Activated T-cell treated with anti-CD3 and anti-CD28 coated beads, Interleukin-2, amount 50 U/mL, for 48 hours (primary cell): ENCODE measurements around the gene BTBD17.
"Not testable (repeated sequence)": the region's sequence is repeated elsewhere in the genome, so short reads cannot be mapped to it uniquely, and the experiment has no call there.

ENCODE experiments used
- DNase-seq, 2 experiments: peaks; one replicate each; pipeline ENCODE4 v3.0.0-alpha.2; 2020

The BTBD17 gene

GRCh38 chr17:74361230-74362068 lies at the start of gene BTBD17:
Gene BTBD17 (minus strand): TSS chr17:74361868. CDS start chr17:74361819, 49 bp downstream.
- DNase-seq: peak; percentile 63 to 68

DNA sequence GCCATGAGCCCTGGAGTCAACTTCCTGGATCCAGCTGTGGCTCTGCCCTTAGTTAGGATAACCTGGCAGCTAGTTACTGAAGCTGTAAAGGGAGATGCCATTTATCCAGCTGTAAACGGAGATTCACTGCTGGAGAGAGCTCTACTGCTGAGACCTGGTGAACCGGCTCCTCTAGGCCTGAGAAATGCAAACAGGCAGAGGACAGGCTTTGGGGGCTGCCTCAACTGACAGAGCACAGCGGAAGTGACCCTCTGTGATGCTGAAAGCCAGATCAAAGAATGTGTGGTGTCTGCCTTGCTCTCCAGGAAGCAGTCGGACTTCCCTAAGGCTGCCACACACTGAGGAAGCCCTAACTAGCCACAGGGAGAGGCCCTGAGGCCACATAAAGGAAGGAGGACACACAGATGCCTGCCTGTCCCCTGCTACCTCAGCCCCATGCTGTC lies 48.4 kb upstream of the BTBD17 start:
- no peak for DNase-seq

- no peak for DNase-seq
These were observed 47.1 kb upstream of the BTBD17 start for GRCh38 chr17:74408815-74409214.

GRCh38 chr17:74408262-74408661 lies 46.6 kb upstream of the BTBD17 start:
- no peak for DNase-seq

- DNase-seq: no peak
These were observed 45.7 kb upstream of the BTBD17 start for GRCh38 chr17:74407384-74407783.

GRCh38 chr17:74405311-74405710 lies 43.6 kb upstream of the BTBD17 start:
- DNase-seq: not testable (repeated sequence)

DNA sequence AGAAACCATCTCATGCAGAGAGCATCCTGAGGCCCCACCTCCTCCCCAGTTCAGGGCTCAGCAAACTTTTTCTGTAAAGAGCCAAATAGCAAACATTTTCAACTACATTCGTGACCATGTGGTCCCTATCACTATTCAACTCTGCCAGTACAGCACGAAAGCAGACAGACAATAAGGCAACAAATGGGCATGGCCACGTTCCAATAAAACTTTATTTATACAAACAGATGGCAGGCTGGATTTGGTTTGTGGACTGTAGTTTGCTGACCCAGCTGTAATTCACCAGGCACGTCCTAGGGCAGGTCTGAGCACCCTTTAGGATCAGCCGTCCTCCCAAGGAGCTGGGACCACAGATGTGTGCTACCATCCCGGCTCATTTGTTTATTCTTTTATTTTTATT lies 43.1 kb upstream of the BTBD17 start:
- DNase-seq: no peak

GRCh38 chr17:74404218-74404617 lies 42.5 kb upstream of the BTBD17 start:
- no peak for DNase-seq

DNA sequence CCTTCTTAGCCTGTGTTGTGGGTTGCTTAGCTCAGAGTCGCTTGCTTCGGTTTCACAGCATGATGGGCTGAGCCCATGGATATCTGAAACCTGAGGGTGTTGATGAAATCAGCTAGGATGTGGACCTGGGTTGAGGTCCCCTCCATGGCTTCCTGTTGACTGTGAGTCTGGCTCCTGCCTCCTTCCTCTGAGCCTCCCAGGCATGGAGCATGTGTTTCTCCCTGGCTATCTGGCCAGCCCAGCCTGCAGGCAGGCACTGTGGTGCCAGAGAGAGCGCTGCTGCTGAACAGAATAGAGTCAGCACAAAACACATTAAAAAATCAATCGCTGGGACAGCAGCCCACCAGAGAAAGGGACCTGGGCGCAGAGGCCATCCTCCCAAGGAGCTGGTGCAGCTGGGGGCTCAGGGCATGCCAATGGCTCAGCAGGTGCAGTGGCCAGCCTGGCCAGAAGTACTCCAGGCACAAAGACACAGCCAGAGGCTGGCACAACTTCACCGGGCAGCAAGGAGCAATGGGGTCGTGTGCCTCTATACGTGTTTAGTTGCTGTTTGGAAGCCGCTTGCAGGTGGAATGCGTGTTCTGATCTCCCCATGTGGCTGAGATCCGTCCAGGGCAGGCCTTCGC lies 42.0 kb upstream of the BTBD17 start:
- DNase-seq: no peak

DNA sequence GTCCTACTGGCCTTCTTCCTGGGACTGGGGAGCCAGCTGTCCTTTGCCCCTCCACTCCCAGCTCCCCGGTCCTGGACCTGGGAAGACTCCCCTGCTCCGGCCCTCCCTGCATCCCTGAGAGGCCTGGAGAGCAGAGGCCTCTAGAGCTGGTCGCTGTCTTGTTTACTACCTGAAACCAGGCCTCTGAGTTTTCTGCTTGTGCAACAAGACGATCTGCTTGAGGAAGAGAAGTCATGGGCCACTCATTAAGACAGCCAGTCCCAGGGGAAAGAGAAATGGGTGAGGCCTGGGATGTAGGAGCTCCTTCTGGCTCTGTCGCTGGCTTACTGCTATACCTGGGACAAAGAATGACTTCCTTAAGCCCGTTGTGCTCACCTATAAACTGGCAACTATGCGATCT lies 40.4 kb upstream of the BTBD17 start:
- no peak for DNase-seq

GRCh38 chr17:74396567-74396966 lies 34.9 kb upstream of the BTBD17 start:
- no peak for DNase-seq

DNA sequence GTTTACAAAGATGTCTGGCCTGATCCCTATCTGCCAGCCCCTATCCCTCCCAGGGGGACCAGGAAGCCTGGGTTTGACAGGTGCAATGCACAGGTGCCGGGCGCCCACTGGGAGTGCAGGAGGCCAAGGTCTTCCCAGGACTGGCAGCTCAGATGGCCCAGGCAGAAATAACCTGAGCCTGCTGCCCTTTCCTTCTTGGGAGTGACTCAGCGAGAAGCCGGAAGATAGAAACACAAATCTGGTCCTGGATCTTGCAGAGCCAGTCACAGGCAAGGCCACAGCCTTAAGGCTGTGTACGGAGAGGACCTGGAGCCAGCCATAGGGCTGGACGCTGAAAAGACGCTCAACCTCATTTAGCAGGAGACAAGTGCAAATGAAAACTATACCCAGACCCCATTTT lies 33.3 kb upstream of the BTBD17 start:
- DNase-seq: no peak

GRCh38 chr17:74394275-74394950 lies 32.7 kb upstream of the BTBD17 start:
- no peak for DNase-seq

DNA sequence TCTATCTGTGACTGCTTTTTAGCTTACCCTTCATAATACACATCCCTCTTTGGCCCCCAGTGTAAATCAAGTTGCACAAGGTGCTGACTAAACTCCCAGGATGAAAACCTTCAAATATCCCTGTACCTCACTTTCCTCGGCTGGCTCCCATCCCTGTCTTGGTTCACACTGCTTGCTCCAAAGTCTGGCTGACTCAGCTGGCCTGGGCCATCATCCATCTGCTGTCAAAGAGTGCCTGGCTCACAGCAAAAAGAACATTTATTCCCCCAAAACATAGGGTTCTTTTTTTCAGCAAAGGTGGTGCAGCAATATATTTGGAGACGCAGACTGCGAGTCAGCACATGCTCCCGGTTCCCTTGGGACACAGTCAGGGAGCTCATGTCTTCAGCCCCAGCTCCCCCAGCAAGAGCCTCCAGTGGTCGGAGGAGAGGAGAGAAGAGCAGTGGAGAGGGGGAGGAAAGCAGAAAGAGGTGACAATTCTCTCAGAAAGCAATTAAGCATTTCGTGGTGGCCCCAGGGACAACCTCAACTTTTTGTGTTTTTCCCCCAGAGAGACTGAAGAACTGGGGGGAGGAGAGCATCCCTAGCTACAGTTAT lies 31.8 kb upstream of the BTBD17 start:
- no peak for DNase-seq

GRCh38 chr17:74392848-74393247 lies 31.2 kb upstream of the BTBD17 start:
- DNase-seq: no peak

DNA sequence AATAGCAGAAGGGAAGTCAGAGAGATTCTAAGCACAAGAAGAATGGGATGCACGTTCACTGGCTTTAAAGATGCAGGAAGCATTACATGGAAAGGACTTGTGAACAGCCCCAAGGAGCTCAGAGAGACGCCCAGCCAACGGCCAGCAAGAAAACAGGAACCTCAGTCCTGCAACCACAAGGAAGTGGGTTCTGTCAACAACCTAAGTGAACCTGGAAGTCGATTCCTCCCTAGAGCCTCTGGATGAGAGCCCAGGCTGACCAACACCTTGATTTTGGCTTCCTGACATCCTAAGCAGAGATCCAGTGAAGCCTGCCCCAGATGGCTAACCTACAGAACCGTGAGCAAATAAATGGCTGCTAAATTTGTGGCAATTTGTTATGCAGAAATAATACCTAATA lies 30.1 kb upstream of the BTBD17 start:
- no peak for DNase-seq

GRCh38 chr17:74390680-74391653 lies 29.3 kb upstream of the BTBD17 start:
- DNase-seq: no peak

DNA sequence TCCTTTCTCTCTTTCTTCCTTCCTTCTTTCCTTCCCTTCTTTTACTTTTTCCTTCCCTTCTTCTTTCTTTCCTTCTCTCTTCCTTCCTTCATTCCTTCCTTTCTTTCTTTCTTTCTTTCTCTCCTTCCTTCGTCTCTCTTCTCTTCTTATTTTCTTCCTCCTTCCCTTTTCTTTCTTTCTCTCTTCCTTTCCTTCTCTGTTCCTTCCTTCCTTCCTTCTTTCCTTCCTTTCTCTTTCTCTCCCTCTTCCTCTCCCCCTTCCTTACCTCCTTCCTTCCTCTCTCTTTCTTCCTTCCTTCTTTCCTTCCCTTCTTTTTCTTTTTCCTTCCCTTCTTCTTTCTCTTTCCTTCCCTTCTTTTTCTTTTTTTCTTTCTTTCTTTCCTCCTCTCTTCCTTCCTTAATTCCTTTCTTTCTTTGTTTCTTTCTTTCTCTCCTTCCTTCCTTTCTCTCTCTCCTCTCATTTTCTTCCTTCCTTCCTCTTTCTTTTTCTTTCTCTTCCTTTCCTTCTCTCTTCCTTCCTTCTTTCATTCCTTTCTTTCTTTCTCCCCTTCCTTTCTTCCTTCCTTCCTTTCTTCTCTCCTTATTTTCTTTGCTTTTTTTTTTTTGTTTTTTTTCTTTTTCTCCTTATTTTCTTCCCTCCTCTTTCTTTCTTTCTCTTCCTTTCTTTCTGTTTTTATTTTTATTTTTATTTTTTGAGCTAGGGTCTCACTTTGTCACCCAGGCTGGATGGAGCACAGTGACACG lies 28.4 kb upstream of the BTBD17 start:
- no peak for DNase-seq

DNA sequence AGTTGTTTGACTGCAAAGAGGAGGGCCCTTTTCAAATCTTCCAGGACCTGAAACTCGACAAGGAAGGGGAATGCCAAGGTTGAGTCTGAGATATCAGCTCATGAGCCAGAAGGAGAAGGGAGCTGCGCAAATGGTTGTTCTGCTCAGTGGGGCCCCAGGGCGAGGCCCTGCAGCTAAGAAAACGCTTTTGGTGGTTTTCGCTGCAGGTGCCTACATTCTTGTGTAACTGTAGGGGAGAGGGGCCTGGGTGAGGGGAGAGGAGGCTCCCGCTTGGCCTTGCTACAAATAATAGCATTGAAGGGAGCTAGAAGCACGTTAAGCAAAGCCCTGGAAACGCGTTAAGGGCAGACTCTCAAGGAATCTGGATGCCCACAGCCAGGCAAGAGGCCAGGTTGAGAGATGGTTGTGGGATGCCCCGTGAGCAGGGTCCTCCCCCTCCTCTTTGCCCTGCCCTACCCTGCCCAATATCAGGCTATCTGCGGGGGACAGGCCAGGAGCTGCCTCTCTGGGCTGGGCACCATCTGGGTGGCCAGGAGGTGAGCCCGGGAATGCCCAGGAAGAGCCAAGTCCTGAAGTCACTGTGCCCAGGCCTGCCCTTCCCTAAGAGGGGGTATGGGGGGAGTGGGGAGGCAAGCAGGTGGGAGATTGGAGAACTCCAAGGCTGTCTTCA lies 27.6 kb upstream of the BTBD17 start:
- DNase-seq: no peak

DNA sequence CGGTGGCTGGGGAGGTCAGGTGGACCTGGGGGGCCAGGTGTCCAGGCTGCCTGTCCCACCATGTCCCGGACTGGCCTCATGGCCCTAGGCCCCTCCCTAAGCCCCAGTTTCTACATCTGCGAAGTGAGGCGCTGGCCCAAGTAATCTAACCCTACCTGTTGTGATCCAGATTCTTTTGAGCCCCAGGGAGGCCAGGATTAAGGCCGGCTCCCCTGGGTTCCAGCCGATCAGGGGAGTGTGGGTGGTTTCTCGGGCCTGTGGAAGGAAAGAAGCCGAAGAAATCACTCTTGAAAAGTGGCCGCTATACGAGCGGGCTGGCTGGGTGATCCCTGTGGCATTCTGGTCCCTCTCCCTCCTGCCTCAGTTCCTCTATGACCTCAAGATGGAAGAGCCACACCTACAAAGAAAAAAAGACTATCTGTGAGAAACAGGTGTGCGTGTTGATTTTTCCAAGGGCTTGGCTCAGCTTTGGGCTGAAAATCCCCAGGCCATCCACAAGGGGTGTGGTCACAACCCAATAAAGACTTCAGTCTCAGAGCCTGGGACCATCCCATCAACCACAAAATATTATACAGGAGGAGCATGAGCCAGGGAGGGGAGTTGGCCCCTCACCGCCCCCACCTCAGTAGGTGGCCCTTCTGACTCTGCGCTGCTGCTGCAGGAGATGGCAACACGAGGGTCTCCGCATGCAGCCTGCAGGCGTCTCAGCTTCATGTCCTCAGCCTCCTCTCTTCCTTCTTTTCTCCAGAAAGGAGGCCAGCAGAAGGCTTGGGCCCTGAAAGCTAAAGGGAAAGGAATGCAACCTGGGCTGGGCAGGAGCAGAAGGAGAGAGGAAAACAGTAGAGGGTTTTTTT lies 25.9 kb upstream of the BTBD17 start:
- DNase-seq: no peak
